Activated gamma-delta T cell (primary cell): ENCODE results near the gene BAMBI.

Source experiments
- DNase-seq: peaks from one replicate; lab custom pipeline; 2025; lab: John Stamatoyannopoulos, UW

The BAMBI gene

DNA sequence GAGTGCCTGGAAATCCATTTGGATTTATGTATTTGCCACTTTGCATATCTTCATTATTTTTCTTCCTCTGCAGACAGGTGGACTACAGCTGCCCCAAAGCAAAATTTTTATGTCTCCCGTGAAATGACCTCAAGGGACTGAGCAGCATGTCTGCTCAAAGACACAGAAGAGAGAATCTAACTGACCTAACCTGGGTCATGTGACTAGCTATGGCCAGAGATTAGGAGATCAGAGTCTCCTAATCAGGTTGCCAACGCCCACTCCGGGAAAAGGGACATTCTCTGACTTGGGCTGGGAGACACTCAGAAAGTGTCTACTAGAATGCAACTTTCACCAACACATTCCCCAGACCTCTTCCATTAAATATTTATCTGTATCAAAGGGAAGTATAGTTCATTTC is 2.5 kb upstream of the BAMBI start:
- DNase-seq, result no peak

DNA sequence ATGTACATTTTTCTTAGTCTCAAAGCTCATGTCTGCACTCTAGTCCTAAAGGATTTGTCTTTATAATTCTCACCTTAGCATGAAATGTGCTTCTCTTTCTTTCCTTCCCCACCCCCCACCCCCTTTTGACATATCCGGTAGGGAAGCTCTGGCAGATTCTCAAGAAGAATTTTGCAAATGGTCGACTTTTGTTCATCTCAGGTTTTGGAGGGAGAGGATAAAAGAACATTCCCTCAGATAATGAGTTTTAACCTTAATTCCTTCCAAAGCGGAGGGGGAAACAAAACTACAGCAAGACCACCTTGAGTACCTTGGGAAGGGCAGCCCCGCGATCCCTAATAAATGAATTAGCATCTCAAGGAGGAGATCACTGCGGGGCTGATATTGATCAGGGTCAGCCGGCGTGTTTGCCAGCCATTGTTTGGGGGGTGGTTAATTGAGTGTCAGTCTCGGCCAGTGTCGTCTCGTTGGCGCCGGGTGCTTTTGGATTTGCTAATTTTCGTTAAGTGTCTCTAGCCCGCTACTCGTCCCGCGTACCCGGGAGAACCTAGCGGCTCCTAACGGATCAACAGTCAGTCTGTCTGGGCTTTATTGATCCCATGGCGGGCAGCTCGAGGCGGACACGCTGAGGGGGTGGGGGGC is 874 bp upstream of the BAMBI start:
- DNase-seq, result no peak

DNA sequence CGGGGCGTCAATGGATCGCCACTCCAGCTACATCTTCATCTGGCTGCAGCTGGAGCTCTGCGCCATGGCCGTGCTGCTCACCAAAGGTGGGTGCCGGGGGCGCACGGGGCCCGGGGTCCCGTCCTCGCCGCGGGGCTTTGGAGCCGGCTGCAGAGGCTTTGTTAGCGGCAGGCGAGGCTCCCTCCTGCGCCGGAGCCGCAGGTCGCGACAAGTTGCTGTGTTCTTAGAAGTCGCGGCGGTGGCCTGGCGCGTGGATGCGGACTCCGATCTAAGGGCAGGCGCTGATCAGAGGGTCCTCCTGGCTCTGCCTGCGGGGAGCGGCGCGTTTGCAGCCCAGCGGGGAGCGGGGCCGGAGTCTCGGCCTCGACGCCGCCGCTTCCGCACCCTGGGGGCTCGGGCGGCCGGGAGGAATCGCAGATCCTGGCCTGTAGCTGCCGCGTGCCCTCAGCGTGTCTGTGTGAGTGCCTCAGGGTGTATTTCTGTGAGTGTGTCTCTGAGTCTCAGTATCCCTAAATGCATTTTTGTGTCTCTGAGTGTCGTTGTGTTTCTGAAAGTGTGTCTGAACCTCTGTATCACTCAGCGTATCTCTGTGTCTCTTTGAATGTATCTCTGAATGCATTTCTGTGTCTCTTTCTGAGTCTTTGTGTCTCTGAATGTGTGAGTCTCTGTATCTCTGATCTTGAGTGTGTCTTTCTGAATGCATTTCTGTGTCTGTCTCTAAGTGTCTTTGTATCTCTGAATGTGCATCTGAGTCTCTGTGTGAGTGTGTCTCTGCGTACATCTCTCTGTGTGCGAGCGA is 766 bp downstream of the BAMBI start:
- DNase-seq, result peak; percentile 15

DNA sequence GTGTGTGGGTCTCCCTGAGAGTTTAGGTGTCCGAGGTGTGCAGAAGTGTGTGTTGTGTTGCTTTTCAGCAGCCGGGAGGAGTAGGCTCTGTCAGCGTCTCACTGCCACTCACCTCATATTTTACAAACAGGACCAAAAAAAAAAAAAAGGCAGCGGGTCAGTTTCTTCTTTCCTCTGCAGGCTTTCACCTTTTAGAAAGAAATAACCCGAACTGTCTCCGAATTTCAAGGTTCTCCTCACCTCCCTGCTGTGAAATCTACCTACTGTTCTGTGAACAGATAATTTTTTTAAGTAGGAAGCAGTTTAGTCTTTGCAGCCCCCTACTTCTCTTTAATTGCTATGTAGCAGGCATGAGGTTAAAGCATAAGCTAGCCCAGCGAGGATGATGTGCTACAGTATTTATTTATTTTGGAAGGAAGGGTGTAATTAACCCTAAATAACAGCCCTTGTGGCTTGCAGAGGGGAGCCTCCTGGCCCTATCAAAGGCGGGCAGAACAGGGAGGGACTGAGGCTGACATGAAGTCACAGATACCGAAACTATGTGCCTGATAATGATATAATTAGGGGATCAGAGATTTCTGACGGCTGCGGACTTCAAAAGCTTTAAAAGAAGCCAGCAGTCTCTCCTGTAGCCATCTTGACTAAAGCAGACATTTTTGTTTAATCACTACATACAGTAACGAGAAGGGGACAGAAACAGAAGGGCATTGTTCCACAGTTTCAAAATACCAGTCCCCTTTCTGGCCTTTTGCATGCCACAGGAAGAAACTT is 1.6 kb downstream of the BAMBI start:
- DNase-seq, result no peak

DNA sequence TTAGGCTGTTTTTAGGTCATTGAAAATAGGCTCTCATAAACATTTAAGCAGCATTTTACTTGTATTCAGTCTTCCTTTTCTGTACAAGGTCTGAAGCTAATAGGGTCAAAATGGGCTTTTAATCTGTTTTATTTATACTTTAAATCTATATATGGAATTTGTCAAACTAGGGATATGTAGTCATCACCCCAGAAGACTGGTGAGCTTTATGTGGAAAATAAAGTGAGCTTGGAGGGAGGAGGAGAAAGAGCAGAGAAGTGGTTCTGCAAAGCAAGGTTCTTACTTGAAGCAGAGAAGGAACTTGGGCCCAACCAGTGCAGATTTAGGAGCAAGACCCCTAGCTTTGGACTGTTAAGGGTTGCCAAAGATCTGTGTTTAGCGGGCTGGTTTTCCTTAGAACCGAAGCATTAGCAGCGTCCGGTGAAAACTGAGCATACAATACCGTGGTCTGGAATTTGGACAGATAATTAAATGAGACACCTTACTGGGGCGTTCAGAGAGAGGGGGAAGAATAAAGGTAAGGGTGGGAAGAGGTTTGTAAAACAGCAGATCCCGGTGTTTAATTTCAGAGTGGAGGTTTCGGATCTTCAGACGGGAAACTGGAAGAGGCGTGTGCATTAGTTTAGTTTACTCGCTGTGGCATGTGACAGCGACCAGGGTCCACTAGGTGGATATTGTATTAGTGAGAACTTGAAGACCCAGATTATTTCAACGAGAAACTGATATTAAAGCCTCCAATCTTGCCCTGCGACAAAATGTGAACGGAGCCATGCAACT is 2.4 kb downstream of the BAMBI start:
- DNase-seq, result no peak

DNA sequence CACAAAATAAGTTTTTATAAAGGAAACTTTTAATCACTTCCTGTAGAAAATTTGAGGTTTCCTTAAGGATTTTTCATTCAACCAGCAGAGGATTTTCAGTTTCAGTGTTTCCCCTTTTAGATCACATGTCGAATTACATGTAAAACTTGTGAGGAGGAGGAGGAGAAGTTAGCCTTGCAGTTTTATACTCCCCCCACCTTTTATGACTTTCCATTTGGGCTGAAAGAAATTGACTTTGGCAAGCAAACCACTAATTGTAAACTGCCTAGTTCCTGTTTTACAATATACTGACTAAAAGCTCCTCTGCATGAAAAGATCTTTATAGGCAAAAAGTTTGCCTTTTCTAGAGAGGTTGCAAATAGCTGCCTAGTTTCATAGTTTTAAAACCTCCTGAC is 3.0 kb downstream of the BAMBI start:
- DNase-seq, result no peak

DNA sequence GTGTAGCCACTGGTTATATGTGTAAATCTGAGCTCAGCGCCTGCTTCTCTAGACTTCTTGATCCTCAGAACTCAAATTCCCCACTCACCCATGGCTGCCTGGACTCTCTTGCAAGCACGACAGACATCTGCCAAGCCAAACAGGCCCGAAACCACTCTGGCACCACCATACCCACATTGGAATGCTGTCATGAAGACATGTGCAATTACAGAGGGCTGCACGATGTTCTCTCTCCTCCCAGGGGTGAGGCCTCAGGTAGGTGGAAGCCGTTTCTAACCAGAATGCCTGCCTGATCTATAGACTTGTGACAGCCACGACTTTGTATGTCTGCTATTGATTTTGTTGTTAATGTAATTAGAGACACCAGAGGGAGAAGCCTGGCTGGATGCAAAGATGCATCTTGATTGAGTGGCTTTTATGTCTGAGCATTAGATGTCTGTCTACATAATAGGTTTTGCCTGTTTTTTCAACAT is 4.0 kb downstream of the BAMBI start:
- DNase-seq, result no peak

DNA sequence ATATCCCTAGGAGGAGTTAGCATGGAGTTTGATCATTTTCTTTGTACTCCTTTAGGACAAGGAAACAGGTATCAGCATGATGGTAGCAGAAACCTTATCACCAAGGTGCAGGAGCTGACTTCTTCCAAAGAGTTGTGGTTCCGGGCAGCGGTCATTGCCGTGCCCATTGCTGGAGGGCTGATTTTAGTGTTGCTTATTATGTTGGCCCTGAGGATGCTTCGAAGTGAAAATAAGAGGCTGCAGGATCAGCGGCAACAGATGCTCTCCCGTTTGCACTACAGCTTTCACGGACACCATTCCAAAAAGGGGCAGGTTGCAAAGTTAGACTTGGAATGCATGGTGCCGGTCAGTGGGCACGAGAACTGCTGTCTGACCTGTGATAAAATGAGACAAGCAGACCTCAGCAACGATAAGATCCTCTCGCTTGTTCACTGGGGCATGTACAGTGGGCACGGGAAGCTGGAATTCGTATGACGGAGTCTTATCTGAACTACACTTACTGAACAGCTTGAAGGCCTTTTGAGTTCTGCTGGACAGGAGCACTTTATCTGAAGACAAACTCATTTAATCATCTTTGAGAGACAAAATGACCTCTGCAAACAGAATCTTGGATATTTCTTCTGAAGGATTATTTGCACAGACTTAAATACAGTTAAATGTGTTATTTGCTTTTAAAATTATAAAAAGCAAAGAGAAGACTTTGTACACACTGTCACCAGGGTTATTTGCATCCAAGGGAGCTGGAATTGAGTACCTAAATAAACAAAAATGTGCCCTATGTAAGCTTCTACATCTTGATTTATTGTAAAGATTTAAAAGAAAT is 4.8 kb downstream of the BAMBI start:
- DNase-seq, result no peak

DNA sequence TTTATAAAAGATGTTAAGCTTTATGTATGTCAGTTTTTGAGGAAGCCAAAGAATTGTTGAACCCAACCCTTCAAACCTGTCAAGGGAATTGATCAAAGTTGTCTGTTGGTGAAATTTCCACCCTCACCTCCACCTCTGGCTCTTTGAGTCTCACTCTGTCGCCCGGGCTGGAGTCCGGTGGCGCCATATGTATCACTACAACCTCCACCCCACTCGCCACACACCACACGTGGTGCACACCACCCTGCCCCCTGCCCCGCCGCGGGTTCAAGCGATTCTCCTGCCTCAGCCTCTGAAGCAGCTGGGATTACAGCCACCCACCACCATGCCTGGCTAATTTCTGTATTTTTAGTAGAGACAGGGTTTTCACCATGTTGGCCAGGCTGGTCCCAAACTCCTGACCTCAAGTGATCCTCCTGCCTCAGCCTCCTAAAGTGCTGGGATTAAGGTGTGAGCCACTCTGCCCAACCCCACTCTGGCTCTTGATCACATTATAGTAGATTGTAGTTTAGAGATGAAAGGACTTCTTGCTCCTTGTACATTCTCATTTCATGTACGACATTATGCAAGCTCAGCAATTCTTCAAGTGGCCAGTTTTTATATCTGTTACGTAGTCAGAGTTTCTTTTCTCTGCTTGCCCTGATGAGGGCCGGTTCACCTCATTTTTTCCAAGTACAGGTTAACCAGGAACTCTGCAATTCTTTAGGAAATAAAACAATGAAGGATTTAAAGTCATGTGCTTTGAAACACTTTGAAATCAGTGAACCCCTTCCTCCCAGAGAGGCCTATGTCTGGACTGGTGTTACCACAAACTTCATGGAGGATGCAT is 7.0 kb downstream of the BAMBI start:
- no peak for DNase-seq

DNA sequence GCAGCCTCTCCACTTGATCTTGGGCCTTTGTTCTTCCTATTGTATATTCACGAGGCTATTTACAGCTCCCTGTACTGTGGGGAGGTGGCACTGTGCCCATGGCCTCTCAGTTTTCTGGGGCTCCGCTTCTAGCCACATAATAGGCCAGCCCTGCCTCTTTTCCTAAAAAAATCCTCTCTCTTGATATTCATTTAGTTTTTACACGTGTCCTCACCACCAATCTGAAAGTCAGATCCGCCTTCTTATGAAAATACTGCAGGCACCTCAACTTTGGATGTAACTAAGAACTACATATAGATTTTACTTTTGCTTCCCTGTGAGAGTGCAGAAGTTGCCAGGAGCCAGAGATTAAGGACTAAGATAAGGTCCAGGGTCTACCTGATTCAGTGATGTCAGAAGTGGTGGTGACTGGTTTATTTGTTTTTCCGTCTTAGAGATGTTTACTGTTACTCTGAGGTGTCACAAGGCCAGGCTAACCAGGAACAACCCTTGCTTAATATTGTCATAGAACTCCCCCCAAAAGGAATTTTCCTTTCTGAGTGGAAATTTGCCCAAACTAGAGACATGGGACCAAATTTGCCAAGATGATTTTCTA is 7.8 kb downstream of the BAMBI start:
- DNase-seq, result no peak

DNA sequence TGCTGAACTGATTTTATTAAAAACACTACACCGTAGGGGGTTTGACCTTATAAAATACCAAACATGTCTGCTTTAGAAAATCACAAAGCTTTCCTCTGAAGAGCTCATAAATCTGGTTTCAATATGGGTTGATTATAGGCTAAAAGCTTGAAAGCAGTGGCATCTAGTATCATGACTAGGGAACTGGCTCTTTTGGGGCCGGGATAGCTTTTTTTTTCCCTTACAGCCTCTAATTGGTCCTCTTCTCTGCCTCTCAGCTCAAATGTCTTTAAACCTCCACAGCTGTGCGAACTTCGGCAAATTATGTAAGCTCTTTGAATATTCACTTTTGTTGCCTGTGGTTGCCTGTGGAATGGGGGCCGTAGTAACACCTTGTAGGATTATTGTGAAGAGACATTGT is 8.4 kb downstream of the BAMBI start:
- no peak for DNase-seq

DNA sequence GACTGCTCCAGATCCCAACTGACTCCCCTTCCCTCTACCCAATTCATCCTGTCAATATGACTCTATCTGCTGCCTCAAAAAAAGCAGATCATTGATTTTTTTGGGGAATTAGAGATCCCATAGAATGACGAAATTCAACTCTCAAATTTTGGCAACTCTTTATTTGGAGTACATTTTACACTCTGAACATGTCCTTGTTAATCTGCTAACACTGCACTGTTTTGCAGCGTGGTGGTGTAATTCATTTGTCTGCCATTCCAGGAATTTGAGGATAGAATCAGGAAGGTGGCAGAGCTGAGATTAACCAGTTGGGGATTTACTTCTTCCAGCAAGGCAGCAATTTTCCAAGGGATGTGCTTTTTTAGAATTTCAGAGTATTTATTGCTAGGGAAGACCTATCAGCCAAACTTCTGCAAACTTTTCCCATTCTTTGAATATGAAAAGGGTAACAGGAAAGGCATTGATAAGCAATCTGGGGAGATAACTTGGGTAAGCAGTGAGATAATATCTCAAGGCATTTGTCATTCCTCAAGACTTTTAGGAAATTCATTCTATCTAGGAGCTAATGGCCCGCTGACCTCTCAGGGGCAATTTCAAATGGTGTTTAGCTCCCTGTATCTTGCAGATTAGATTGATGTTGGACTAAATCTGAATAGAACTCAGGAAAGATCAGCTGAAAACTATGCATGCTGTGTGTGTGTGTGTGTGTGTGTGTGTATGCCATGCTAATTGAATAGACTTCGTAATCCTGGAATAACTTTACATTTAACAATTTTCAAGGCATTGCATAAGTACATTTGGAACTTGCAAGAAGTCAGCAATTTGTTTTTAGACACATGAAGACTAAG is 9.7 kb downstream of the BAMBI start:
- DNase-seq, result no peak

DNA sequence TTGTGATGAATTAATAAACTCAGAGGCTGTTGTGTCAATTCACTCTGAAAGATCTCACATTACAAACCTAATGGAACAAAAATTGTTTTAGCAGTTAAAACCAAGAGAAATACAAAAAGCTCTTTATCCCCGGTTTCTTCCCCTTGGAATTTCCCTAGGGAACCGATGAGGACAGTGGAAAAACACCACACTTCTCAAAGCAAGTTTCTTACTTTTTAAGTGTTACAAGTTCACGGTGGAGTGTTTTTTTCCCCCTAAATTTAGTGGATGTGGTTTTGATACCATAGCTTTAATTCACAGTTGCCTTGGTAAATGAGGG is 10.3 kb downstream of the BAMBI start:
- DNase-seq, result no peak

DNA sequence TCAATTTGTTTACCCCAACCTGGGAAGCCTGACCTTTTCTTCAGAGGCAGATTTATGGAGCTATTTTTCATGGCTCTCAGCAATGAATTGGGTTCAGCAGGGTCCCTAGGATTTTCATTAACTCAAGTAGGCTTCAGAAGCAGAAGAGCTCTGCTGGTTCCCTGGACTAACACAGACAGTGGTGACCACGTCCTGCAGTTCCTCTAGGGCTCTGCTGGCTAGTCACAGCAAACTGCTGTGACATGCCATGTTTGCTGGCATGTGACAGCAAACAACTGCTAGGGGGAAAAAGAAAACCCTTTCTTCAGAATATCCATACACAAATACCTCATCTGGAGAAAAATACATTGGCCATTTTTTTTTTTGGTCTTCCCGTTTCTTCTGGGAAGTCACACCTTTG is 13.2 kb downstream of the BAMBI start:
- no peak for DNase-seq

DNA sequence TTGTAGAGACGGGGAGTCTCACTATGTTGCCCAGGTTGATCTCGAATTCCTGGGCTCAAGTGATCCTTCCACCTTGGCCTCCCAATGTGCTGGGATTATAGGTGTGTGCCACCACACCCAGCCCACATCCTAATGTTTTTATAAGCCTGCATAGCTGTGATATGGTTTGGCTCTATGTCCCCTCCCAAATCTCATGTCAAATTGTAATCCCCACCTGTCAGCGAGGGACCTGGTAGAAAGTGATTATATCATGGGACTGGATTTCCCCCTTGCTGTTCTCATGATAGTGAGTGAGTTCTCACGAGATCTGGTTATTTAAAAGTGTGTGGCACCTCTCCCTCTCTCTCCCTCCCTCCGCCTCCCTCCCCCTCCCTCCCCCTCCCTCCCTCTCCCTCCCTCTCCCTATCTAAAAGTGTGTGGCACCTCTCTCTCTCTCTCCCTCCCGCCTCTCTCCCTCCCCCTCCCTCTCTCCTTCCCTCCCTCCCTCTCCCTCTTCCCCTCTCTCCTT is 13.9 kb downstream of the BAMBI start:
- no peak for DNase-seq

DNA sequence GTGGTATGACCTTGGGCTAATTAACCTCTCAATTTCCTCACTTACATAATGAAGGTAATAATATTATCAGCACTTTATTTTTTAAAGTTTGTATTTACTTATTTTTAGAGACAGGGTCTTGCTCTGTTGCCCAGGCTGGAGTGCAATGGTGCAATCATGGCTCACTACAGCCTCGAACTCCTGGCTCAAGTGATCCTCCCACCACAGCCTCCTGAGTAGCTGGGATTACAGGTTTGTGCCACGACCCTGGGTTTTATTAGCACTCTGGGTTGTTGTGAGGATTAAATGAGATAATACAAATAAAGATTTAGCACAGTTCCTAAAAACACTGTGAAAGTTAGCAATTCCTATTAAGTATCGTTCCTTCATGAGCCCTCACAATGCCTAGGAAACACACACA is 14.7 kb downstream of the BAMBI start:
- no peak for DNase-seq

DNA sequence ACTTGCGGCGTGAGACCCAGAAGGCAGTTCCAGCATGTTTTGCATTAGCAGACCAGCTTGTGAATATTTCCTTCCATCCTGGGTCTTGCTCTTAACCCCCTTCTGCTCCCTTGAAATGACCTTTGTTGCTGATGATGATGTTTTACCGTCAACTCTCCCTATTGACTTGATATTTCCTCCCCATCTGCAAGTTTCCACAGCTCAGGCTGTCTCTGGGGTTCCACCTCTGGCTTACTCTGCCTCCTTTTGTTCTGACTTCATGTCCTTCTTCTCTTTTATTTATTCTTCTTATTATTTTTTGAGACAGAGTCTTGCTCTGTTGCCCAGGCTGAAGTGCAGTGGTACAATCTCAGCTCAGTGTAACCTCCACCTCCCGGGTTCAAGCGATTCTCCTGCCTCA is 17.2 kb downstream of the BAMBI start:
- no peak for DNase-seq

DNA sequence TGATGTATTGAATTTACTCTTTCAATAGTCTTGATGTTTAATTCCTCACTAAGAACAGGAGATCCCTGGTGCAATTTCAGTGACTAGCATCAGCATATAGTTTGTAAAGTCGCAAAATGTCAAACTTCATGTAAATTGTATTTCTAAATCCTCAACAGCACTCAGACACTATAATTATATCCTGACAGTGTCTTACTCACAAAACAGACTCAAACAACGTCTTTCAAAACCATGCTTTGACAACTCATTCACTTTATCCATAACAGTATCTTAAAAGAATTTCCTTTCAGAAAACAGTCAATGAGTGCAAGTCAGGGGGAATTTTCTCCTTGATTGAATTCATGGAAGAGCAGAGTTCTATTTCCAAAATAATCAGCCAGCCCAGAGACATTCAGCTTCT is 20.8 kb downstream of the BAMBI start:
- DNase-seq, result no peak
